Left lung (tissue), 10 donors: ENCODE data around the gene SMAD6. TPM values are rescaled to one million over a fixed set of nuclear protein-coding genes. Genes with fewer than 3 reads are reported as not detected.

Experiments used
- ATAC-seq: fragments of 200-7000 bp; cut with Tn5 transposase; one replicate; pipeline ENCODE4 v1.9.1; 2020; ENCODE audit warnings: moderate library complexity
- DNase-seq, 4 donors: peaks; one replicate each; pipeline ENCODE4 v3.0.0-alpha.2; 2013 to 2020
- H3K27ac ChIP-seq, 2 donors: fragments of 200-600 bp; sonication (generic) in 1 of 2; one replicate each; pipeline versions ENCODE4 v1.5.0 to v1.8.0; 2020 to 2021
- H3K27me3 ChIP-seq, 2 donors: fragments of 200-600 bp; sonication (generic) in 1 of 2; one replicate each; pipeline versions ENCODE4 v1.5.0 to v1.8.0; 2020 to 2021
- H3K36me3 ChIP-seq, 2 donors: fragments of 200-600 bp; sonication (generic) in 1 of 2; one replicate each; pipeline versions ENCODE4 v1.5.0 to v1.8.0; 2020 to 2021
- H3K4me1 ChIP-seq, 2 donors: fragments of 200-600 bp; one replicate each; pipeline ENCODE4 v1.8.0; 2021
- H3K4me3 ChIP-seq, 2 donors: fragments of 200-600 bp; sonication (generic) in 1 of 2; one replicate each; pipeline versions ENCODE4 v1.5.0 to v1.8.0; 2020 to 2021; ENCODE audit warnings: mild to moderate bottlenecking in 1 of 2
- H3K9me3 ChIP-seq, 2 donors: fragments of 200-600 bp; sonication (generic) in 1 of 2; one replicate each; pipeline versions ENCODE4 v1.5.0 to v1.8.0; 2020 to 2021
- intact Hi-C, 2 donors: fragments of 100-400 bp; cut with DNase I; formaldehyde crosslinking; loops; one replicate each; pipeline versions ENCODE4 v1.11.2 to v1.14.2; 2022
- polyA plus RNA-seq, 6 donors: library from polyadenylated mRNA; unstranded; fragments of 120-200 nt; gene quantifications; one replicate each; pipeline ENCODE4 v1.2.1, GENCODE V29; 2013; ENCODE audit not compliant: insufficient read length in 6 of 6
- total RNA-seq, 2 donors: library from RNA; stranded (reverse); fragmentation: NEBNext Ultra II Directional; extraction: Animal tissue kit (Norgen Biotek cat#: 25700); gene quantifications; one replicate each; pipeline ENCODE4 v1.2.1, GENCODE V29; 2021
- TF ChIP-seq, protein P1 (sequence below), 2 donors: fragments of 200-600 bp; sonication (generic) in 1 of 2; IDR thresholded peaks; one replicate each; pipeline versions ENCODE4 v1.5.0 to v1.8.0; 2021; ENCODE audit warnings: antibody characterized with exemption in 2 of 2
- donor health status: DM: no; HTN: yes; CAD: no.
- donor health status: DM: no; HTN: no; CAD: no.

The SMAD6 gene
- total and polyA plus RNA-seq, 8 donors, result 25.0 to 110 (median 32.0) TPM

DNA sequence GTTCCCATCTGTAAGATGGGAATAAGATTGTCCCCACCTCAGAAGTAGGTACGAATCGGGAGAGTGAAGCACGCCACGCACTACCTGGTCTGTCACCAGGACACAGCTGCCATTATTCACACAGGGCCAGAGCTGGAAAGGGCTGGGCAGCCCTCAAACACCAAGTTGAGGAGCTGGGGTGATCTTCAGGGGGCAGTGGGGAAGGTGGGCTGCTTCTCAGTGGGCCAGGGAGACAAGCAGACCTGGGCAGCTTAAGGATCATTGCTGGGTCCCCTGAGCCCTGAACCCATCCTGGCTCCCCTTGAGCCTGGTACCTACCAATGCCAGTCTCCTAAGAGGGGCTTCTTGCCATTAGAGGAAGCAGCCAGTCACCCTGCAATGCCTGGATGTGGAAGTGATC lies 82.1 kb downstream of the SMAD6 start:
- no peaks in the 10 kb centered on the region for H3K9me3 ChIP-seq
- H3K27me3 ChIP-seq, result no peaks in the 10 kb centered on the region
- no peak for DNase-seq
- H3K36me3 ChIP-seq, result peaks cover 0 to 12% of the 10 kb centered on the region in 2 donors
- no peak for ATAC-seq
- no peak overlapping the region for H3K4me3 ChIP-seq
- TF ChIP-seq, protein P1, sequence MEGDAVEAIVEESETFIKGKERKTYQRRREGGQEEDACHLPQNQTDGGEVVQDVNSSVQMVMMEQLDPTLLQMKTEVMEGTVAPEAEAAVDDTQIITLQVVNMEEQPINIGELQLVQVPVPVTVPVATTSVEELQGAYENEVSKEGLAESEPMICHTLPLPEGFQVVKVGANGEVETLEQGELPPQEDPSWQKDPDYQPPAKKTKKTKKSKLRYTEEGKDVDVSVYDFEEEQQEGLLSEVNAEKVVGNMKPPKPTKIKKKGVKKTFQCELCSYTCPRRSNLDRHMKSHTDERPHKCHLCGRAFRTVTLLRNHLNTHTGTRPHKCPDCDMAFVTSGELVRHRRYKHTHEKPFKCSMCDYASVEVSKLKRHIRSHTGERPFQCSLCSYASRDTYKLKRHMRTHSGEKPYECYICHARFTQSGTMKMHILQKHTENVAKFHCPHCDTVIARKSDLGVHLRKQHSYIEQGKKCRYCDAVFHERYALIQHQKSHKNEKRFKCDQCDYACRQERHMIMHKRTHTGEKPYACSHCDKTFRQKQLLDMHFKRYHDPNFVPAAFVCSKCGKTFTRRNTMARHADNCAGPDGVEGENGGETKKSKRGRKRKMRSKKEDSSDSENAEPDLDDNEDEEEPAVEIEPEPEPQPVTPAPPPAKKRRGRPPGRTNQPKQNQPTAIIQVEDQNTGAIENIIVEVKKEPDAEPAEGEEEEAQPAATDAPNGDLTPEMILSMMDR (IDR thresholded peaks at IDR 0.05), result no peak
- intact Hi-C loops, result loop anchor here in 1 of 2 donors (10.0 kb wide), 1 partner anchor 61 kb away; no protein-coding TSS in a partner anchor
- no peaks in the 10 kb centered on the region for H3K4me1 ChIP-seq
- no peak overlapping the region for H3K27ac ChIP-seq

DNA sequence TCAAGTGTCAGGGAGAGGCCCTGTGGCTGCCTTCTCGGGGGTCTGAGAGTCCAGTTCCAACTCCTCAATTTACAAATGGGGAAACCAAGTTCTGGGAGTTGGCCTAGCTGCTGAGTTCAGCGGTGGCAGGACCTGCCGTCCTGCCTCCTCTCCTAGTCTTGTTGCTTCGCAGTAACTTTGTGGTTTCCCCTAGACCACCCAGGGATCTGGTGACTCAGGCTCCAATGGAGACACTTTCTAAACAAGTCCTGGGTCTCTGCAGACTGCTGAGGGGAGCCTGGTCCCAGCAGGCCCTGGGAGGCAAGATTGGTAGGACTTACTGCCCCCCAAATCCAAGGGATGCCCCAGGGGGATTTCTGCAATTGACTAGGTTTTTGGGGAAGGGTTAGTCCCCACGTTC lies 83.6 kb downstream of the SMAD6 start:
- DNase-seq (no peak), ATAC-seq (no peak)
- Histone ChIP-seq H3K27ac (no peak overlapping the region), H3K4me3 (no peak overlapping the region), H3K9me3 (no peaks in the 10 kb centered on the region), H3K36me3 (peaks cover 0 to 12% of the 10 kb centered on the region in 2 donors), H3K27me3 (no peaks in the 10 kb centered on the region), H3K4me1 (no peaks in the 10 kb centered on the region)
- intact Hi-C loops, result loop anchor here in 1 of 2 donors (10.0 kb wide), 1 partner anchor 59 kb away; no protein-coding TSS in a partner anchor
- TF ChIP-seq, protein P1 (IDR thresholded peaks at IDR 0.05), result no peak

DNA sequence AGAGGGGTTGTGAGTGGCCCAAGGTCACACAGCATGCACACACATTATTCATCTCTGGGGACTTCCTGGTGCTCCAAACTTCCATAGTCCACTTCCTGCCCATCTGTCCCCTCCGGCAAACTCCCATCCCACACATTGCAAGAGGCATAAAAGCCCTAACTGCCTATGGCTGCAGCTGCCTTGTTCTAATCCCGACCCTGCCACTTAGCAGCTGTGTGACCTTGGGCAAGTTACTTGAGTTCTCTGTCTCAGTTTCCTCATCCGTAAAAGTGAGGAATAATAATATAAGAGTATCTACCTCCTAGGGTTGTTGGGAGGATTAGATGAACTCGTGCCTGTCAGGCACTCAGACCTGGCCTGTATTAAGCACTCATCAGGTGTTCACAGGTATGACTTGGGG lies 84.2 kb downstream of the SMAD6 start:
- DNase-seq, result no peak
- Histone ChIP-seq H3K4me3 (no peak overlapping the region), H3K36me3 (peaks cover 0 to 7% of the 10 kb centered on the region in 2 donors), H3K4me1 (no peaks in the 10 kb centered on the region), H3K27ac (no peak overlapping the region), H3K27me3 (no peaks in the 10 kb centered on the region), H3K9me3 (no peaks in the 10 kb centered on the region)
- no peak for ATAC-seq
- TF ChIP-seq, protein P1 (IDR thresholded peaks at IDR 0.05), result no peak
- intact Hi-C loops, result loop anchor here in 1 of 2 donors (10.0 kb wide), 1 partner anchor 59 kb away; no protein-coding TSS in a partner anchor

DNA sequence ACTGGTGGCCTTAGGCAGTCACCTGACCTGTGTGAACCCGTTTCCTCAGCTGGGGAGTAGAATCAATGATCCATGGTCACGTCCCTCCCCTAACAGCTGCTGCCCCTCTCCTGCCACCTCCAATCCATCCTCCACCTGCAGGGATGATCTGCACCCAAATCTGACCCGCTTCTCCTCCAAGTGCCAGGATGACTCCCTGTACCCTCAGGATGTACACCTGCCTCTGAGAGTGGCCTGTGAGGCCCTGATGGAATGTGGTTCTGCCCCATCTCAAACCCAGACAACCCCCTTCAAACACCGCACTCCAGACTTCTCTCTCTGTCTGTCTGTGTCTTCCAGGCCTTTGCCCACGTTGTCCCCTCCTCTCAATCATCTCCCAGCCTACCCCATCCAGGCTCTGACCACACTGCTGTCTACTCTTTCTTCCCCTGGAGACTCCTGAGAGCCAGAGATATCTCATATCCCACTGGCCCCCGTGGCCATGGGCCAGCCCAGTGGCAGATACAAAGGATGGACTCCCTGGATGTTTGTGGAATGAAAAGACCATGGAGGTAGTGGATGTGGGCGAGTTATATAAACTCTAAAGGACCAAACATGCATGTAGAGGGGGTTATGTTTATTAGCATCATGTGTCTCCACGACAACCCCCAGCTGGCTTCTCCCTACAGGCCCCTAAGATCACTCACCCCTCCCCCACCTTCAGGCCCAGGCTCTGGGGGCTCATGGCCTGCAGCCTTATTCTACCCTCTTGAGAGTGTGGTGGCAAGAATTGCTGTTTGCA lies 84.9 kb downstream of the SMAD6 start:
- H3K27me3 ChIP-seq, result no peaks in the 10 kb centered on the region
- intact Hi-C loops, result loop anchor here in 1 of 2 donors (10.0 kb wide), 1 partner anchor 58 kb away; no protein-coding TSS in a partner anchor
- H3K27ac ChIP-seq, result no peak overlapping the region
- H3K9me3 ChIP-seq, result no peaks in the 10 kb centered on the region
- ATAC-seq, result no peak
- H3K4me3 ChIP-seq, result no peak overlapping the region
- TF ChIP-seq, protein P1 (IDR thresholded peaks at IDR 0.05), result no peak
- H3K36me3 ChIP-seq, result peaks cover 0 to 4% of the 10 kb centered on the region in 2 donors
- no peaks in the 10 kb centered on the region for H3K4me1 ChIP-seq
- DNase-seq, result no peak

DNA sequence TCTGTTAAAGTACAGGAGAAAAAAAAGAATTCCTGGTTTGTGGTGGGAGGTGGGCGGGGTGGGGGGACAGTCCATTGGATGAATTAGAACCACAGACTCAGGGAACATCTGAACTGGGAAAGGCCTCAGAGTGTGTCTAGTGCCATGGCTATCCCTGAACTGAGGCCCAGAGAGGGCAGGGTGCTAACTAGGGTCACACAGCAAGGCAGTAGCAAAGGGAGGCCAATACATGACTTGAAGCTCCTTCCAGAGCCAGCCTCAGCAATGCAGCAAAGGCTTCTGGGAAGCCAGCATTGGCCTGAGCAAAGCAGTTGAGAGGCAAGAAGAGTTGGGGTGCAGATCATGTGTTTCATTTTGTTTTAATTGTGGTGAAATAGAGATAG lies 85.4 kb downstream of the SMAD6 start:
- peaks cover 0 to 4% of the 10 kb centered on the region in 2 donors for H3K36me3 ChIP-seq
- H3K4me1 ChIP-seq, result no peaks in the 10 kb centered on the region
- intact Hi-C loops, result loop anchor here in 1 of 2 donors (10.0 kb wide), 1 partner anchor 57 kb away; no protein-coding TSS in a partner anchor
- H3K27me3 ChIP-seq, result no peaks in the 10 kb centered on the region
- TF ChIP-seq, protein P1 (IDR thresholded peaks at IDR 0.05), result no peak
- no peak overlapping the region for H3K4me3 ChIP-seq
- no peak for ATAC-seq
- no peak overlapping the region for H3K27ac ChIP-seq
- DNase-seq, result no peak
- H3K9me3 ChIP-seq, result no peaks in the 10 kb centered on the region
